ENCODE results near the gene CD22.

Gene CD22

DNA sequence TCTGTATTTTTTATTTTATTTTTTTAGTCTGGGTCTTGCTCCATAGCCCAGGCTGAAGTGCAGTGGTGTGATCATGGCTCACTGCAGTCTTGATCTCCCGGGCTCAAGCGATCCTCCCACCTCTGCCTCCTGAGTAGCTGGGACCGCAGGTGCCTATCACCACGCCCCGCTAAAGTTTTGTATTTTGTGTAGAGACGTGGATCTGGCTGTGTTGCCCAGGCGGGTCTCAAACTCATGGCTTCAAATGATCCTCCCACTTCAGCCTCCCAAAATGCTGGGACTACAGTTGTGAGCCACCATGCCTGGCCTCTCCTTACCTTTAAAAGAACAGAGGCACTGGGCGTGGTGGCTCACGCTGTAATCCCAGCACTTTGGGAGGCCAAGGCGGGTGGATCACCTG is 41.3 kb upstream of the CD22 start:
- Histone ChIP-seq H3K4me1 (ENCODE audit: control insufficient read depth, low read length) (peaks cover 31% of the 10 kb centered on the region), H3K27ac (ENCODE audit: low read depth, low read length) (no peak overlapping the region), H3K9me3 (ENCODE audit: control insufficient read depth, insufficient read depth, low read length) (no peaks in the 10 kb centered on the region), H3K36me3 (ENCODE audit: control insufficient read depth, low read length) (no peaks in the 10 kb centered on the region), H3F3A (ENCODE audit: control insufficient read depth, insufficient read depth) (peaks cover 7% of the 10 kb centered on the region; the same call in 1 of the 2 replicates), H3K4me3 (ENCODE audit: low read length) (no peak overlapping the region), H3K79me2 (ENCODE audit: control insufficient read depth, low read length) (no peaks in the 10 kb centered on the region), H3K9me2 (replicated peaks; ENCODE audit: control insufficient read depth, low read length) (no peaks in the 10 kb centered on the region), H3K27me3 (ENCODE audit: control insufficient read depth, low read length) (peaks cover 24% of the 10 kb centered on the region), H4K20me1 (ENCODE audit: control insufficient read depth, insufficient read depth, low read depth, low read length) (no peaks in the 10 kb centered on the region), H3K4me2 (ENCODE audit: low read length) (no peak overlapping the region)
- TF ChIP-seq, protein P1, sequence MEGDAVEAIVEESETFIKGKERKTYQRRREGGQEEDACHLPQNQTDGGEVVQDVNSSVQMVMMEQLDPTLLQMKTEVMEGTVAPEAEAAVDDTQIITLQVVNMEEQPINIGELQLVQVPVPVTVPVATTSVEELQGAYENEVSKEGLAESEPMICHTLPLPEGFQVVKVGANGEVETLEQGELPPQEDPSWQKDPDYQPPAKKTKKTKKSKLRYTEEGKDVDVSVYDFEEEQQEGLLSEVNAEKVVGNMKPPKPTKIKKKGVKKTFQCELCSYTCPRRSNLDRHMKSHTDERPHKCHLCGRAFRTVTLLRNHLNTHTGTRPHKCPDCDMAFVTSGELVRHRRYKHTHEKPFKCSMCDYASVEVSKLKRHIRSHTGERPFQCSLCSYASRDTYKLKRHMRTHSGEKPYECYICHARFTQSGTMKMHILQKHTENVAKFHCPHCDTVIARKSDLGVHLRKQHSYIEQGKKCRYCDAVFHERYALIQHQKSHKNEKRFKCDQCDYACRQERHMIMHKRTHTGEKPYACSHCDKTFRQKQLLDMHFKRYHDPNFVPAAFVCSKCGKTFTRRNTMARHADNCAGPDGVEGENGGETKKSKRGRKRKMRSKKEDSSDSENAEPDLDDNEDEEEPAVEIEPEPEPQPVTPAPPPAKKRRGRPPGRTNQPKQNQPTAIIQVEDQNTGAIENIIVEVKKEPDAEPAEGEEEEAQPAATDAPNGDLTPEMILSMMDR (IDR thresholded peaks at IDR 0.05; ENCODE audit: low read depth, low read length, poor library complexity, severe bottlenecking), result no peak
- no peak for TF ChIP-seq EZH2phosphoT487 (IDR thresholded peaks at IDR 0.05; ENCODE audit: borderline replicate concordance, low read length)

DNA sequence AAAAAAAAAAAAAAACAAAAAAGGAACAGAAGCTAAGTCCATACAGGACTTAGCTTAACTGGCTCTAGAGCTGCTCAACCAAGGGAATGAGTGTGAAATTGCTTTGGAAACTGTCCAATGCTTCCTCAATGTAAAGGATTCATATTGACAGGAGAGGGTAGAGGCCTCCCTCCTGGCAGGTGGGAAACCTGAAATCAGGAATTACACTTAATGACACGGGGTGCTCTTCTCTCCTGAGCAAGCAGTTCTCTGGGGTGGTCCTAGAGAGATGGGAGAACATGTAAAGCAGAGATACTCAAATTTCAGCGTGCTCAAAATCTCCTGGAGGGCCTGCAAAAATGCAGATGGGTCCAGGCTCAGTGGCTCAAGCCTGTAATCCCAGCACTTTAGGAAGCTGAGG is 40.7 kb upstream of the CD22 start:
- H3F3A ChIP-seq (ENCODE audit: control insufficient read depth, insufficient read depth), result peaks cover 7% of the 10 kb centered on the region; the same call in 1 of the 2 replicates
- H4K20me1 ChIP-seq (ENCODE audit: control insufficient read depth, insufficient read depth, low read depth, low read length), result no peaks in the 10 kb centered on the region
- TF ChIP-seq EZH2phosphoT487 (IDR thresholded peaks at IDR 0.05; ENCODE audit: borderline replicate concordance, low read length), result no peak
- TF ChIP-seq, protein P1 (IDR thresholded peaks at IDR 0.05; ENCODE audit: low read depth, low read length, poor library complexity, severe bottlenecking), result no peak
- no peak overlapping the region for H3K27ac ChIP-seq (ENCODE audit: low read depth, low read length)
- peaks cover 37% of the 10 kb centered on the region for H3K4me1 ChIP-seq (ENCODE audit: control insufficient read depth, low read length)
- H3K36me3 ChIP-seq (ENCODE audit: control insufficient read depth, low read length), result no peaks in the 10 kb centered on the region
- H3K4me3 ChIP-seq (ENCODE audit: low read length), result no peak overlapping the region
- H3K27me3 ChIP-seq (ENCODE audit: control insufficient read depth, low read length), result peaks cover 19% of the 10 kb centered on the region
- H3K9me3 ChIP-seq (ENCODE audit: control insufficient read depth, insufficient read depth, low read length), result no peaks in the 10 kb centered on the region
- no peaks in the 10 kb centered on the region for H3K79me2 ChIP-seq (ENCODE audit: control insufficient read depth, low read length)
- H3K4me2 ChIP-seq (ENCODE audit: low read length), result no peak overlapping the region
- H3K9me2 ChIP-seq (replicated peaks; ENCODE audit: control insufficient read depth, low read length), result no peaks in the 10 kb centered on the region

DNA sequence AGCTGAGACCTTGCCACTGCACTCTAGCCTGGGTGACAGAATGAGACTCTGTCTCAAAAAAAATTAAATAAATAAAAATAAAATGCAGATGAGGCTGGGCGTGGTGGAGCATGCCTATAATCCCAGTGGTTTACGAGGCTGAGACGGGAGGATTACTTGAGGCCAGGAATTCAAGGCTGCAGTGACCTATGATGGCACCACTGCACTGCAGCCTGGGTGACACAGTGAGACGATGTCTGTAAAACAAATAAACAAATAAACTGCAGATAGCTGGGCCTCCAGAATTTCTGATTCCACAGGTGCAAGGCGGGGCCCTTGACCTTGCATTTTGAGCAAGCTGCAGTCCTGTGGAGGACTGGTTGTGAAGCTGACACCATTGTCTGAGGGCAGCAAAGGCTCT is 40.1 kb upstream of the CD22 start:
- Histone ChIP-seq H3K4me2 (ENCODE audit: low read length) (no peak overlapping the region), H3K27me3 (ENCODE audit: control insufficient read depth, low read length) (peaks cover 16% of the 10 kb centered on the region), H3K36me3 (ENCODE audit: control insufficient read depth, low read length) (no peaks in the 10 kb centered on the region), H3K4me1 (ENCODE audit: control insufficient read depth, low read length) (peaks cover 43% of the 10 kb centered on the region), H3K9me2 (replicated peaks; ENCODE audit: control insufficient read depth, low read length) (no peaks in the 10 kb centered on the region), H3K4me3 (ENCODE audit: low read length) (no peak overlapping the region), H3K27ac (ENCODE audit: low read depth, low read length) (no peak overlapping the region), H3K9me3 (ENCODE audit: control insufficient read depth, insufficient read depth, low read length) (no peaks in the 10 kb centered on the region), H3F3A (ENCODE audit: control insufficient read depth, insufficient read depth) (peaks cover 7% of the 10 kb centered on the region; the same call in 1 of the 2 replicates), H4K20me1 (ENCODE audit: control insufficient read depth, insufficient read depth, low read depth, low read length) (no peaks in the 10 kb centered on the region), H3K79me2 (ENCODE audit: control insufficient read depth, low read length) (no peaks in the 10 kb centered on the region)
- TF ChIP-seq EZH2phosphoT487 (IDR thresholded peaks at IDR 0.05; ENCODE audit: borderline replicate concordance, low read length), result no peak
- TF ChIP-seq, protein P1 (IDR thresholded peaks at IDR 0.05; ENCODE audit: low read depth, low read length, poor library complexity, severe bottlenecking), result no peak

Data from DOHH2 (cell line).